NB4 (cell line): ENCODE measurements around the gene CD8B.
"Not testable (repeated sequence)": the region's sequence is repeated elsewhere in the genome, so short reads cannot be mapped to it uniquely, and the experiment has no call there.

ENCODE experiments used
- DNase-seq: peaks from one replicate; pipeline ENCODE4 v3.0.0; 2010; ENCODE audit warnings: low read depth
- H3K4me3 ChIP-seq: one replicate; pipeline ENCODE4 v1.5.1; 2011; ENCODE audit warnings: mild to moderate bottlenecking, low read depth, low read length, moderate library complexity
- CTCF ChIP-seq: IDR thresholded peaks from one replicate; pipeline ENCODE4 v1.5.1; 2012; ENCODE audit warnings: low read depth, low read length
- MYC ChIP-seq: IDR thresholded peaks from 2 replicates; pipeline ENCODE4 v1.6.1; 2011; ENCODE audit warnings: low read depth, low read length
- POLR2A ChIP-seq: IDR thresholded peaks from 2 replicates; pipeline ENCODE4 v1.6.1; 2011; ENCODE audit warnings: mild to moderate bottlenecking; ENCODE audit not compliant: insufficient read length; ENCODE audit errors: extremely low read depth
- TF ChIP-seq, protein P1 (sequence below): IDR thresholded peaks from 2 replicates; pipeline ENCODE4 v1.6.1; 2011; ENCODE audit warnings: low read depth, low read length

Gene CD8B

DNA sequence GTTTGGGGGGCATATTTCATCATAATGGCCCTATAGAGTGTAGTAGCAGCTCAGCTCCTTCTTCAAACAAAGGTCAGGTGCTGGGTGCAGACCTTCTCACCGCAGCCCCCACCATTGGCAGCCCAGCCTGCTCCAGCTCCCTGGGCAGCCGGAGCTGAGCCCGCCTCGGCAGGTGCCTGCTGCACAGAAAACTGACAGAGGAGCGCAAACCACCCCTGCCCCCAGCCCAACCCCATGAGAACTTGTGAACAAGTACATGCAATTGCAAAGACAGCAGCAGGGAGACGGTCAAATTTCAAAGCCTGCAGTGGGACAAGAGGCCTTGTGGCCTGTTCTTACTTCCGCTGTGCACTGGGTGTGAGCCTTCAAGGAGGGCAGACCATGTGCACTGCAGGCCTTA lies 22.2 kb downstream of the CD8B start:
- H3K4me3 ChIP-seq, result not testable (repeated sequence)
- DNase-seq, result peak; percentile 36

- not testable (repeated sequence) for H3K4me3 ChIP-seq
- DNase-seq, result peak; percentile 41
These were observed 24.0 kb downstream of the CD8B start for GRCh38 chr2:86837714-86838113.

DNA sequence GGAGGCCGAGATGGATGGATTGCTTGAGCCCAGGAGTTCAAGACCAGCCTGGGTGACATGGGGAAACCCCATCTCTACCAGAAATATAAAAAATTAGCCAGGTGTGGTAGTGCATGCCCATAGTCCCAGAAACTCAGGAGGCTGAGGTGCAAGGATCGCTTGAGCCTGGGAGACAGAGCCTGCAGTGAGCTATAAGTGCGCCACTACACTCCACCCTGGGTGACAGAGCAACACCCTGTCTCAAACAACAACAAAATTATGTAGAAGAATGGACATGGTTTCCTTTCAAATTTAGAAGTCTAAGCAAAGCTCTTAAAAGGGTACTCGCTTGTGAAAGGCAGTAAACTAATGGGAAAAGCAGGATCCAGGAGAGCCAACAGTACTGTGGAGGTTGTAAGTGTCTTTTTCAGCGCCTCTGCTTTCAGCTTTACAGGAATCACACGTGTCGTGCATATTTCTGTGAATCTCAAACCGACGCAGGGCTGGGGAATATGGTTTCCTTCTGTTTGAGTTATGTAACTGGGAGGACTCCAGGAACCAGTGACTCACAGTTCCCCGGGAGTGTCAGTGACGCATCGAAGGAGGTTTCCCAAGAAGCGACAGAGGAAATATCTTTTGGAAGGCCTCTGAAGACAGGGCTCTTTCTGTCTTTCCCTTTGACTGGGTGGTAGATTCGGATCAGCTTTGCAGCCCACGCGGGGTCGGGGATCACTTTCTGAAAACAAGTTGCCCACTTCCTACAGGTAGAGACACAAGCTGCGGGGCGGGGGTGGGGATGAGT lies 24.6 kb downstream of the CD8B start:
- H3K4me3 ChIP-seq, result not testable (repeated sequence)
- DNase-seq, result peak; percentile 91

- not testable (repeated sequence) for H3K4me3 ChIP-seq, DNase-seq
These were observed 26.2 kb downstream of the CD8B start for GRCh38 chr2:86835548-86835889.

DNA sequence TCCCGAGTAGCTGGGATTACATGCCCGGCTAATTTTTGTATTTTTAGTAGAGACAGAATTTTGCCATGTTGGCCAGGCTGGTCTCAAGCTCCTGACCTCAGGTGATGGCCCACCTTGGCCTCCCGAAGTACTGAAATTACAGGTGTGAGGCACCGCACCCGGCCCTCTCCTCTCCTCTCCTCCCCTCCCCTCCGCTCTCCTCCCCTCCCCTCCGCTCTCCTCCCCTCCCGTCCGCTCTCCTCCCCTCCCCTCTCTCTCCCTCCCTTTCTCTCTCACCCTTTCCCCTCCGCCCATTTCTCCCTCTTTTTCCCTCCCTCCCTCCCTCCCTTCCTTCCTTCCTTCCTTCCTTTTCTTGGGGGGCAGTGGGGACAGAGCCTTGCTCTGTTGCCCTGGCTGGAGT lies 28.4 kb downstream of the CD8B start:
- no peak overlapping the region for H3K4me3 ChIP-seq
- TF ChIP-seq, protein P1, sequence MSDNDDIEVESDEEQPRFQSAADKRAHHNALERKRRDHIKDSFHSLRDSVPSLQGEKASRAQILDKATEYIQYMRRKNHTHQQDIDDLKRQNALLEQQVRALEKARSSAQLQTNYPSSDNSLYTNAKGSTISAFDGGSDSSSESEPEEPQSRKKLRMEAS, result no peak
- TF ChIP-seq CTCF (no peak), POLR2A (no peak), MYC (no peak)
- no peak for DNase-seq

DNA sequence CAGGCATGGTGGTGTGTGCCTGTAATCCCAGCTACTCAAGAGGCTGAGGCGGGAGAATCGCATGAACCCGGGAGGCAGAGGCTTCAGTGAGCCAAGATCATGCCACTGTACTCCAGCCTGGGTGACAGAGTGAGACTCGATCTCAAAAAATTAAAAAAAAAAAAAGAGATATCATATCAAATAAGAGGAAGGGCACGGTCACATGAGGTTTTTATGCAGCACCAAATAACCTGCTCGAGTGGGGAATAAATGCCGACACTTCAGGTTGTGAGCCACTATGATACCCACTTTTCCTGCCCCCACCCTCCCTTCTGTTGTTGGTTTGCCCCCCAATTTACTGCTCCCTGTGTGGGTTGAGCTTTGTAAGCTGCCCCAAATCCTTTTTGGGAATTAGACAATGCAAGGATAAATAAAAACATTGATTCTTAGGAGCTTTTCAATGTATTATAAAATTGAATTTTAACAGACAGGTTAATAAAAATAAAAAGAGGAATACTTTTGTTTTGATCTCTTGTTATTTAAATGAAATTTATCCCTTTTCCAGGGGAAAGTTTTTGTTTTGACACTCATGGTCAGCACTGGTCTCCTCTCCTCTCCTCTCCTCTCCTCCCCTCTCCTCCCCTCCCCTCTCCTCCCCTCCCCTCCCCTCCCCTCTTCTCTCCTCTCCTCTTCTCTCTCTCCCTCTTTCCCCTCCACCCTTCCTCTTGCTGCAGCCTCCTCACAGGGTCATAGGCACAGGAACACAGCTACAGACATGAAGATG lies 29.2 kb downstream of the CD8B start:
- no peak overlapping the region for H3K4me3 ChIP-seq
- no peak for DNase-seq
- no peak for TF ChIP-seq CTCF
- no peak for TF ChIP-seq POLR2A
- TF ChIP-seq, protein P1, result no peak
- TF ChIP-seq MYC, result no peak

- no peak overlapping the region for H3K4me3 ChIP-seq
- no peak for TF ChIP-seq CTCF
- no peak for TF ChIP-seq POLR2A
- TF ChIP-seq, protein P1, result no peak
- TF ChIP-seq MYC, result no peak
- no peak for DNase-seq
These were observed 30.1 kb downstream of the CD8B start for GRCh38 chr2:86831537-86831936.

DNA sequence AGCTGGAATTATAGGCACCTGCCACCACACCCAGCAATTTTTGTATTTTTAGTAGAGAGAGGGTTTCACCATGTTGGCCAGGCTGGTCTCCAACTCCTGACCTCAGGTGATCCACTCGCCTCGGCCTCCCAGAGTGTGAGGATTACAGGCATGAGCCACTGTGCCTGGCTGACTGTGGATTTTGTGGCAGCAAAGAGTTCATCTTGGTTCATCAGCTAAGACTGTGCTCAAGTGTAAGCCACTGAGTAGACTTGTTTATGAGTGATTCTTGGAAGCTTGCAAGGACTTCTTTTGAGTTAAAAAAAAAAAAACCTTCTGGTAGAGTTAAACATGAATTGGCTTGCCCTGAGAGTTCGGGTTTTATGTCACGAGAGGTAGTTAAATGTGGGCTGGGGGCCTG lies 34.7 kb downstream of the CD8B start:
- DNase-seq, result no peak
- TF ChIP-seq POLR2A, result no peak
- TF ChIP-seq, protein P1, result no peak
- TF ChIP-seq CTCF, result no peak
- TF ChIP-seq MYC, result no peak

More for the DNA sequence above, 34.7 kb downstream of the CD8B start:
- no peak overlapping the region for H3K4me3 ChIP-seq
